GM23338 (cell line): ENCODE data around the gene MAPK8. TPM values are rescaled to one million over a fixed set of nuclear protein-coding genes. Genes with fewer than 3 reads are reported as not detected.

ENCODE experiments used
- ATAC-seq: fragments of 200-7000 bp; cut with Tn5 transposase; 3 replicates; pipeline ENCODE4 v1.9.1; 2020
- DNase-seq: peaks from one replicate; pipeline ENCODE4 v3.0.0-alpha.2; 2015; ENCODE audit warnings: low spot score
- H2AFZ ChIP-seq: fragments of 200-600 bp; sonication (generic); 2 replicates; pipeline ENCODE4 v1.8.0; 2016; ENCODE audit warnings: antibody characterized with exemption, mild to moderate bottlenecking, moderate library complexity
- H3F3A ChIP-seq: fragments of 200-600 bp; sonication (generic); replicated peaks from 2 replicates; pipeline ENCODE4 v1.8.0; 2017; ENCODE audit warnings: antibody characterized with exemption, mixed run types, low read depth
- H3K27ac ChIP-seq: fragments of 200-600 bp; sonication (generic); 2 replicates; pipeline ENCODE4 v1.6.1; 2016; ENCODE audit warnings: low read depth
- H3K27me3 ChIP-seq: fragments of 200-600 bp; sonication (generic); 2 replicates; pipeline ENCODE4 v1.8.0; 2016; ENCODE audit warnings: mild to moderate bottlenecking, mixed run types, moderate library complexity; ENCODE audit not compliant: insufficient read depth
- H3K36me3 ChIP-seq: fragments of 200-600 bp; sonication (generic); 2 replicates; pipeline ENCODE4 v1.8.0; 2016; ENCODE audit warnings: mild to moderate bottlenecking; ENCODE audit not compliant: insufficient read depth
- H3K4me1 ChIP-seq: fragments of 200-600 bp; sonication (generic); 2 replicates; pipeline ENCODE4 v1.8.0; 2016; ENCODE audit warnings: mild to moderate bottlenecking, moderate library complexity; ENCODE audit not compliant: insufficient read depth
- H3K4me2 ChIP-seq: fragments of 200-600 bp; sonication (generic); 2 replicates; pipeline ENCODE4 v1.7.1; 2017; ENCODE audit warnings: mixed run types
- H3K4me3 ChIP-seq: fragments of 200-600 bp; sonication (generic); 2 replicates; pipeline ENCODE4 v1.6.1; 2016; ENCODE audit warnings: mixed run types
- H3K79me2 ChIP-seq: fragments of 200-600 bp; sonication (generic); replicated peaks from 2 replicates; pipeline ENCODE4 v1.8.0; 2017; ENCODE audit warnings: mild to moderate bottlenecking; ENCODE audit not compliant: insufficient read depth
- H3K9me2 ChIP-seq: fragments of 200-600 bp; sonication (generic); 2 replicates; pipeline ENCODE4 v1.8.0; 2017; ENCODE audit not compliant: insufficient read depth
- H4K20me1 ChIP-seq: fragments of 200-600 bp; sonication (generic); replicated peaks from 2 replicates; pipeline ENCODE4 v1.8.0; 2017; ENCODE audit warnings: mild to moderate bottlenecking; ENCODE audit not compliant: insufficient read depth
- H3K27ac Mint-ChIP-seq: 2 replicates; pipeline ENCODE4 v1.8.0; 2020; ENCODE audit warnings: inconsistent platforms, mild to moderate bottlenecking, moderate library complexity, mixed read lengths
- H3K27me3 Mint-ChIP-seq: 3 replicates; pipeline ENCODE4 v1.8.0; 2022; ENCODE audit warnings: low read depth, mild to moderate bottlenecking, moderate library complexity, mixed read lengths, inconsistent platforms; ENCODE audit not compliant: insufficient read depth, poor library complexity
- H3K36me3 Mint-ChIP-seq: 3 replicates; pipeline ENCODE4 v1.8.0; 2021; ENCODE audit warnings: low read depth, mild to moderate bottlenecking, inconsistent platforms, moderate library complexity, mixed read lengths
- H3K4me1 Mint-ChIP-seq: 3 replicates; pipeline ENCODE4 v1.8.0; 2020; ENCODE audit warnings: mild to moderate bottlenecking, inconsistent platforms, mixed read lengths
- H3K4me3 Mint-ChIP-seq: 3 replicates; pipeline ENCODE4 v1.8.0; 2021; ENCODE audit warnings: moderate library complexity, mild to moderate bottlenecking, inconsistent platforms, mixed read lengths
- H3K9me3 Mint-ChIP-seq: 3 replicates; pipeline ENCODE4 v1.8.0; 2020; ENCODE audit warnings: moderate library complexity, mild to moderate bottlenecking, inconsistent platforms, mixed read lengths
- CREB1 ChIP-seq: fragments of 250-450 bp; sonication (Bioruptor Pico); IDR thresholded peaks from 2 replicates; pipeline ENCODE4 v1.5.0; 2020; ENCODE audit warnings: low read depth, mild to moderate bottlenecking, moderate library complexity
- CTCF ChIP-seq, 2 experiments: fragments of 200-600 bp in 1 of 2; sonication (generic) in 1 of 2; conservative IDR thresholded peaks; 2 replicates each; pipeline versions ENCODE4 v1.5.1 to v1.6.1; 2016 to 2017; ENCODE audit warnings: antibody characterized with exemption in 2 of 2, low read depth in 2 of 2, mild to moderate bottlenecking in 2 of 2, moderate library complexity in 1 of 2
- ETS1 ChIP-seq: IDR thresholded peaks from 2 replicates; pipeline ENCODE4 v1.6.1; 2016; ENCODE audit warnings: antibody characterized with exemption
- JUNB ChIP-seq: IDR thresholded peaks from one replicate; pipeline ENCODE4 v1.6.1; 2016; ENCODE audit warnings: antibody characterized with exemption; ENCODE audit not compliant: unreplicated experiment
- POLR2AphosphoS5 ChIP-seq: IDR thresholded peaks from 2 replicates; pipeline ENCODE4 v1.6.1; 2016; ENCODE audit warnings: antibody characterized with exemption, low read depth
- REST ChIP-seq: IDR thresholded peaks from one replicate; pipeline ENCODE4 v1.6.1; 2018; ENCODE audit warnings: antibody characterized with exemption; ENCODE audit not compliant: unreplicated experiment
- ZNF331 ChIP-seq: fragments of 250-450 bp; sonication (Bioruptor Pico); IDR thresholded peaks from 2 replicates; pipeline ENCODE4 v1.5.0; 2020; ENCODE audit warnings: low read depth, mild to moderate bottlenecking, moderate library complexity
- ZNF462 ChIP-seq: fragments of 250-450 bp; sonication (Bioruptor Pico); IDR thresholded peaks from 2 replicates; pipeline ENCODE4 v1.5.0; 2020; ENCODE audit warnings: mild to moderate bottlenecking, moderate library complexity
- polyA plus RNA-seq: library from polyadenylated mRNA; unstranded; fragments of >200 nt; fragmentation: Nextera tagmentation; extraction: Ambion mirVana; gene quantifications from 2 replicates; pipeline ENCODE4 v1.2.1, GENCODE V29; 2016
- total RNA-seq: library from RNA; depleted of rRNA; stranded (reverse); fragments of >200 nt; shearing (Covaris generic); gene quantifications from 2 replicates; pipeline ENCODE4 v1.2.3, GENCODE V29; 2014

The MAPK8 gene
- total and polyA plus RNA-seq, 2 experiments from 2014 or later, result 52.4 to 73.6 TPM

- no peaks in the 10 kb centered on the region for H3K27me3 ChIP-seq
- Mint-ChIP-seq H3K36me3 (no peaks in the 10 kb centered on the region; the same call in 2 of the 3 replicates), H3K4me3 (no peak overlapping the region), H3K27me3 (no peaks in the 10 kb centered on the region), H3K27ac (no peak overlapping the region), H3K4me1 (peaks cover 15% of the 10 kb centered on the region; the same call in 2 of the 3 replicates), H3K9me3 (no peaks in the 10 kb centered on the region)
- DNase-seq (no peak), ATAC-seq (peak; percentile 39; the same call in 2 of the 3 replicates)
- no peaks in the 10 kb centered on the region for H3F3A ChIP-seq
- no peaks in the 10 kb centered on the region for H3K36me3 ChIP-seq
- no peak overlapping the region for H2AFZ ChIP-seq
- no peak overlapping the region for H3K27ac ChIP-seq
- H4K20me1 ChIP-seq, result peaks cover 33% of the 10 kb centered on the region
- H3K9me2 ChIP-seq, result no peaks in the 10 kb centered on the region
- H3K4me1 ChIP-seq, result peaks cover 8% of the 10 kb centered on the region
- no peak overlapping the region for H3K4me3 ChIP-seq
- peaks cover 98% of the 10 kb centered on the region for H3K79me2 ChIP-seq
- TF ChIP-seq POLR2AphosphoS5 (no peak), CREB1 (CRISPR knock-in tag) (no peak)
- no peak overlapping the region for H3K4me2 ChIP-seq
These were observed 11.0 kb downstream of the MAPK8 start for GRCh38 chr10:48317321-48317990.

- H3K79me2 ChIP-seq, result peaks cover 96% of the 10 kb centered on the region
- H2AFZ ChIP-seq, result no peak overlapping the region
- no peaks in the 10 kb centered on the region; the same call in 2 of the 3 replicates for H3K36me3 Mint-ChIP-seq
- no peaks in the 10 kb centered on the region for H3K27me3 ChIP-seq
- H3F3A ChIP-seq, result no peaks in the 10 kb centered on the region
- no peak for ATAC-seq
- no peak overlapping the region for H3K4me3 Mint-ChIP-seq
- H3K4me1 Mint-ChIP-seq, result peaks cover 36% of the 10 kb centered on the region; the same call in 2 of the 3 replicates
- no peak overlapping the region for H3K4me3 ChIP-seq
- no peak for DNase-seq
- peaks cover 23% of the 10 kb centered on the region; the same call in 1 of the 2 replicates for H4K20me1 ChIP-seq
- H3K4me2 ChIP-seq, result no peak overlapping the region
- no peaks in the 10 kb centered on the region for H3K36me3 ChIP-seq
- peaks cover 10% of the 10 kb centered on the region for H3K4me1 ChIP-seq
- no peak overlapping the region for H3K27ac ChIP-seq
- H3K9me3 Mint-ChIP-seq, result no peaks in the 10 kb centered on the region
- H3K27me3 Mint-ChIP-seq, result no peaks in the 10 kb centered on the region
- H3K9me2 ChIP-seq, result no peaks in the 10 kb centered on the region
- H3K27ac Mint-ChIP-seq, result no peak overlapping the region; the same call in 1 of the 2 replicates
- TF ChIP-seq CTCF (conservative IDR thresholded peaks at IDR 0.05; ENCODE audit: low read depth in 2 of 2) (no peak), JUNB (no peak), ZNF331 (CRISPR knock-in tag) (no peak), REST (no peak), ETS1 (no peak), ZNF462 (CRISPR knock-in tag) (no peak), CREB1 (CRISPR knock-in tag) (no peak)
These were observed 15.5 kb downstream of the MAPK8 start for GRCh38 chr10:48322017-48322416.
